ENCODE data around the gene SLC5A3. TPM values are rescaled to one million over a fixed set of nuclear protein-coding genes. Genes with fewer than 3 reads are reported as not detected.

The SLC5A3 gene
- polyA plus RNA-seq, 1 donor from 2014 or later = 18.2 TPM

GRCh38 chr21:34037009-34037795 lies 36.2 kb upstream of the SLC5A3 start:
- H4K20me1 ChIP-seq (ENCODE audit: insufficient read depth) = no peaks in the 10 kb centered on the region
- H3K9ac ChIP-seq (ENCODE audit: low read length) = no peak overlapping the region
- H3F3A ChIP-seq (ENCODE audit: insufficient read depth, low read length, poor library complexity, severe bottlenecking) = no peaks in the 10 kb centered on the region
- TF ChIP-seq MXI1 (conservative IDR thresholded peaks at IDR 0.05; ENCODE audit: poor library complexity, severe bottlenecking) = no peak
- no peak for TF ChIP-seq POLR2AphosphoS5 (IDR thresholded peaks at IDR 0.05)
- no peak for TF ChIP-seq SMC3 (conservative IDR thresholded peaks at IDR 0.05; ENCODE audit: poor library complexity)
- no peak for TF ChIP-seq EP300 (conservative IDR thresholded peaks at IDR 0.05; ENCODE audit: poor library complexity, severe bottlenecking)
- no peak for TF ChIP-seq RAD21 (conservative IDR thresholded peaks at IDR 0.05)
- TF ChIP-seq REST (IDR thresholded peaks at IDR 0.05; ENCODE audit: borderline replicate concordance) = no peak
- TF ChIP-seq TAF1 (IDR thresholded peaks at IDR 0.05; ENCODE audit: low read depth) = no peak
- no peak for TF ChIP-seq CTCF (IDR thresholded peaks at IDR 0.05; ENCODE audit: poor library complexity, severe bottlenecking)
- TF ChIP-seq EZH2 (IDR thresholded peaks at IDR 0.05; ENCODE audit: borderline replicate concordance, insufficient read depth, low read length, poor library complexity, severe bottlenecking) = no peak
- no peak overlapping the region for H3K4me3 ChIP-seq (ENCODE audit: low read length)
- no peak overlapping the region for H3K27ac ChIP-seq (ENCODE audit: low read length)
- no peak overlapping the region for H2AFZ ChIP-seq (ENCODE audit: low read depth, low read length)
- H3K79me2 ChIP-seq (replicated peaks; ENCODE audit: insufficient read depth, low read length) = no peaks in the 10 kb centered on the region
- no peak overlapping the region for H3K4me2 ChIP-seq (ENCODE audit: low read length)
- H3K27me3 ChIP-seq (ENCODE audit: insufficient read depth, low read depth, low read length) = no peaks in the 10 kb centered on the region
- H3K36me3 ChIP-seq (ENCODE audit: insufficient read depth, low read length) = no peaks in the 10 kb centered on the region
- no peaks in the 10 kb centered on the region for H3K9me3 ChIP-seq (ENCODE audit: low read length)
- no peaks in the 10 kb centered on the region for H3K9me2 ChIP-seq (ENCODE audit: insufficient read depth, low read length)

- Histone ChIP-seq H3K9me3 (ENCODE audit: low read length) (no peaks in the 10 kb centered on the region), H3K36me3 (ENCODE audit: insufficient read depth, low read length) (no peaks in the 10 kb centered on the region), H3K4me3 (ENCODE audit: low read length) (no peak overlapping the region), H3K27ac (ENCODE audit: low read length) (no peak overlapping the region), H2AFZ (ENCODE audit: low read depth, low read length) (no peak overlapping the region), H3K4me2 (ENCODE audit: low read length) (no peak overlapping the region), H3K9me2 (ENCODE audit: insufficient read depth, low read length) (no peaks in the 10 kb centered on the region), H4K20me1 (ENCODE audit: insufficient read depth) (no peaks in the 10 kb centered on the region), H3K27me3 (ENCODE audit: insufficient read depth, low read depth, low read length) (no peaks in the 10 kb centered on the region), H3K79me2 (replicated peaks; ENCODE audit: insufficient read depth, low read length) (no peaks in the 10 kb centered on the region), H3K9ac (ENCODE audit: low read length) (no peak overlapping the region), H3F3A (ENCODE audit: insufficient read depth, low read length, poor library complexity, severe bottlenecking) (no peaks in the 10 kb centered on the region)
- TF ChIP-seq CTCF (IDR thresholded peaks at IDR 0.05; ENCODE audit: poor library complexity, severe bottlenecking) (no peak), RAD21 (conservative IDR thresholded peaks at IDR 0.05) (no peak), MXI1 (conservative IDR thresholded peaks at IDR 0.05; ENCODE audit: poor library complexity, severe bottlenecking) (no peak), TAF1 (IDR thresholded peaks at IDR 0.05; ENCODE audit: low read depth) (no peak), SMC3 (conservative IDR thresholded peaks at IDR 0.05; ENCODE audit: poor library complexity) (no peak), EZH2 (IDR thresholded peaks at IDR 0.05; ENCODE audit: borderline replicate concordance, insufficient read depth, low read length, poor library complexity, severe bottlenecking) (no peak), POLR2AphosphoS5 (IDR thresholded peaks at IDR 0.05) (no peak), REST (IDR thresholded peaks at IDR 0.05; ENCODE audit: borderline replicate concordance) (no peak), EP300 (conservative IDR thresholded peaks at IDR 0.05; ENCODE audit: poor library complexity, severe bottlenecking) (no peak)
Observed at GRCh38 chr21:34039678-34040382, 33.5 kb upstream of the SLC5A3 start.

Measured in neural cell (in vitro differentiated cells).